Esophagus squamous epithelium (tissue), 4 donors: ENCODE measurements around the gene UGP2.

ENCODE experiments used
- POLR2A ChIP-seq, 4 donors: fragments of 450-650 bp; IDR thresholded peaks; one replicate each; pipeline ENCODE4 v1.6.1; 2017; ENCODE audit warnings: antibody characterized with exemption in 4 of 4, mild to moderate bottlenecking in 4 of 4, moderate library complexity in 3 of 4
- TF ChIP-seq, protein P1 (sequence below), 6 experiments: fragments of 450-650 bp in 4 of 6; fragments of 200-600 bp in 2 of 6; sonication (generic) in 2 of 6; IDR thresholded peaks; one replicate each; pipeline ENCODE4 v1.5.1; 2016 to 2019; ENCODE audit warnings: antibody characterized with exemption in 6 of 6, mild to moderate bottlenecking in 4 of 6, moderate library complexity in 4 of 6

DNA sequence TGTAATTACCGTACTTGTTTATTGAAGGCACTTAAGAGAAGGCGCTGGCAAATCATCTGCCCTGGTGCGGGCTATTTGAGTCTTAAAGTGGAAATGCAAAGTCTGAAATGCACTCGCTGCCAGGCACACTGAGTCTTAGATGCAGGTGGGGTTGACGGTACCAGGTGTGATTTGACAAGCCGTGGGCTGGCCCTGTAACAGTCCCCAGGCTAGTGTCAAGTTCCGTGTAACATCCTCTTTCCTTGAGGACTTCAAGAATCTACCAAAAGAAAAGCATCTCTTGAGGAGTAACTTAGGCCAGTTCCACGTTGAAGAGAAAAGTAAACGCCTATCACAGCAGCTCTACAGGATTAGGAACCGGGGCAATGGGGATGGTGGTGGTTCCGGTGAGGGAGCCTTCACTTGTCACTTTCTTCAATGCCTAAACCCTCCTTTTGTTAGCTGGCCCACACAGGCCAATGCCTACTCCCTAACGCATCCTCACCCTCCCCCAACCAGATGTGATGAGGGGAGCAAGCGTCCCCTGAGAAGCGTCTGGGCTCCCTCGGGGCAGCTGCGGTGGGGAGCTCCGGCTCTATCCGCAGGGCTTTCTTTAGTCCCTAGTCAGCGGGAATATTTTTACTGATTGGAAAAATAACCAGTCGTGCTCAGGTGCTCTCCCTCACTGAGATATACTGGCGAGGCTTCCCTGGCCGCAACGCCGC, 1.5 kb upstream of the UGP2 start:
- TF ChIP-seq, protein P1, sequence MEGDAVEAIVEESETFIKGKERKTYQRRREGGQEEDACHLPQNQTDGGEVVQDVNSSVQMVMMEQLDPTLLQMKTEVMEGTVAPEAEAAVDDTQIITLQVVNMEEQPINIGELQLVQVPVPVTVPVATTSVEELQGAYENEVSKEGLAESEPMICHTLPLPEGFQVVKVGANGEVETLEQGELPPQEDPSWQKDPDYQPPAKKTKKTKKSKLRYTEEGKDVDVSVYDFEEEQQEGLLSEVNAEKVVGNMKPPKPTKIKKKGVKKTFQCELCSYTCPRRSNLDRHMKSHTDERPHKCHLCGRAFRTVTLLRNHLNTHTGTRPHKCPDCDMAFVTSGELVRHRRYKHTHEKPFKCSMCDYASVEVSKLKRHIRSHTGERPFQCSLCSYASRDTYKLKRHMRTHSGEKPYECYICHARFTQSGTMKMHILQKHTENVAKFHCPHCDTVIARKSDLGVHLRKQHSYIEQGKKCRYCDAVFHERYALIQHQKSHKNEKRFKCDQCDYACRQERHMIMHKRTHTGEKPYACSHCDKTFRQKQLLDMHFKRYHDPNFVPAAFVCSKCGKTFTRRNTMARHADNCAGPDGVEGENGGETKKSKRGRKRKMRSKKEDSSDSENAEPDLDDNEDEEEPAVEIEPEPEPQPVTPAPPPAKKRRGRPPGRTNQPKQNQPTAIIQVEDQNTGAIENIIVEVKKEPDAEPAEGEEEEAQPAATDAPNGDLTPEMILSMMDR (IDR thresholded peaks at IDR 0.05) = no peak
- TF ChIP-seq POLR2A (IDR thresholded peaks at IDR 0.05) = no peak
